Sigmoid colon (tissue), 3 donors: Measurements from ENCODE around the gene EID3.

Experiments used
- CTCF ChIP-seq, 4 experiments: fragments of 450-650 bp in 3 of 4; fragments of 200-600 bp in 1 of 4; IDR thresholded peaks; one replicate each; pipeline ENCODE4 v1.5.1; 2016 to 2019; ENCODE audit warnings: antibody characterized with exemption in 4 of 4, mild to moderate bottlenecking in 3 of 4, moderate library complexity in 2 of 4
- POLR2A ChIP-seq, 2 donors: fragments of 450-650 bp; IDR thresholded peaks; one replicate each; pipeline ENCODE4 v1.6.1; 2016; ENCODE audit warnings: antibody characterized with exemption in 2 of 2, mild to moderate bottlenecking in 2 of 2, moderate library complexity in 2 of 2

- TF ChIP-seq CTCF (IDR thresholded peaks at IDR 0.05) (no peak), POLR2A (IDR thresholded peaks at IDR 0.05) (no peak)
Measured at GRCh38 chr12:104317538-104318210, 14.1 kb downstream of the EID3 start.
